ENCODE results near the gene SLC26A1.
"Not testable (repeated sequence)": the region's sequence is repeated elsewhere in the genome, so short reads cannot be mapped to it uniquely, and the experiment has no call there.

The SLC26A1 gene

GRCh38 chr4:952881-953573 is 40.2 kb downstream of the SLC26A1 start:
- no peak for DNase-seq (ENCODE audit: low spot score)

DNA sequence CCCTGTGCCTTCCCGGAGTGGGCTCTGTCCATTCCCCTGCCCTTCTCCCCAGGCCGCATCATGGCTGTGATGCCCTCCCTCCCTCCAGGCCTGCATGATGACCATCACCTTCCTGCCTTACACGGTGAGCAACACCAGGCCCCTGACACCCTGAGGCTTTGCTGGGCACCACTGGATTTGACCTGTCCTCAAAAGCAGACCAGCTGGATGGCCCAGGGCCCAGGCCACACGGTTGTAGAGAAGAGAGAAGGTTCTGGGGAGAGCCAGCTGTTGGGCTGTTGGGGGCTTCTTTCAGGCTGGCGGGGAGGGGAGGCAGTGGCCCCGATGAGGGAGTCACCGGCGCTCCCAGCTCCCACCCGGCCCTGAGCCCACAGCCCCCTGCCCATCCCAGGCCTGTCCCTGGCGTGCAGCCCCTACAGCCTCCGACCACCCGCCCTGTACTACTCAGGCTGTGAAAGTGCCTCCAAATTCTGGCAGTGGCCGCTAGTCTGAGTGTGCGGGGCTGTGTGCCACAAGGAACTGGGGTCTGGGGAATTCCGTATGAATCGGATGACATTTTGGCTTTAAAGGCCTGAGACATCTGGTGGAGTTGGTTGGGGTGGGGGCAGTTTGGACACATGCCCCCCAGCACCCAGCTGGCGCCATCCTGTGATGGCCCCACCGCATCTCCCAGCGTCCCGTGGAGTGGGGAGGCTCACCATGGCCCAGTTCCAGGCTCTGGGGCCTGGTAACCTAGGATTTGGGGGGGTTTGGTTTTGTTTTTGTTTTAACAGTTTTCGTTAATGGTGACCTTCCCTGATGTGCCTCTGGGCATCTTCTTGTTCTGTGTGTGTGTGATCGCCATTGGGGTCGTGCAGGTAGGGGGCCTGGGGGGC is 41.4 kb downstream of the SLC26A1 start:
- DNase-seq (ENCODE audit: low spot score): peak; percentile 7

DNA sequence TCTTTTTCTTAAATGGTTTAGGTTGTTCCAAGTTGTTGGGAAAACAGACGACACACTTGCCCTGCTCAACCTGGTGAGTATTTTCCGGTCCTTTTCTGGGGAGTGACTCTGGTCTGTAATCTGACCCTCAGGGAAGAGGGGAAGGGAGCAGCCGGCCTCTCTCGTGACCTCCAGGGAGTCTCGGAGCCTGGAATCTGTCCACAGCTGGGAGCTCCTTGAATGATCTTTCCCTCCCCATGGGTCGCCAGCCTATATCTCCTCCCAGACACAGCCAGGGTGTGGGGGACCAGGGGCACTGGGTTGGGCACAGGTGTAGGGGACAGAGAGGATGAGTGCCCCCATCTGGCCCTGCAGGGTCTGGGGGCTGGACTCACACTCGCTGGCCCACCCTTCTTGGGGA is 42.0 kb downstream of the SLC26A1 start:
- DNase-seq (ENCODE audit: low spot score): peak; percentile 3

- DNase-seq (ENCODE audit: low spot score): no peak
Measured at GRCh38 chr4:950136-951020, 42.8 kb downstream of the SLC26A1 start.

DNA sequence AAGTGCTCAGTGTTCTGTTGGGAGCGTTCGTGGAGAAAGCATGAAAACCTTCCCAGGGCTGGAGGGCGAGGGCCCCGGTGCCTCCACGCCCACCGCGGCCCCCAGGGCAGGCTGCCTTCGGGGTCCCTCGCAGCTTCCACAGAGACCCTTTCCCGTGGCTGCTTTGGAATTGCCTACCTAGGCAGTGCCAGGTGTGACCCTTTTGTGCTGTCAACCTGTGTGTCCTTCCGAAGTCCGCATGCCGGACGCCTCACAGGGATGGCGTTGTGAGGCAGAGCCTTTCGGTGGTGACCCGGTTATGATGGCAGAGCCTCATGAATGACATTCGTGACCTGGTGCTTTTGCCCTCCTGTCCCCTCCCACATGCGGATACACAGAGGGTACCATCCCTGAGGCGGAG is 43.5 kb downstream of the SLC26A1 start:
- no peak for DNase-seq (ENCODE audit: low spot score)

- DNase-seq (ENCODE audit: low spot score): no peak
Measured at GRCh38 chr4:948936-949300, 44.3 kb downstream of the SLC26A1 start.

- no peak for DNase-seq (ENCODE audit: low spot score)
Measured at GRCh38 chr4:948101-948935, 44.9 kb downstream of the SLC26A1 start.

- DNase-seq (ENCODE audit: low spot score): no peak
Measured at GRCh38 chr4:947491-947971, 45.7 kb downstream of the SLC26A1 start.

DNA sequence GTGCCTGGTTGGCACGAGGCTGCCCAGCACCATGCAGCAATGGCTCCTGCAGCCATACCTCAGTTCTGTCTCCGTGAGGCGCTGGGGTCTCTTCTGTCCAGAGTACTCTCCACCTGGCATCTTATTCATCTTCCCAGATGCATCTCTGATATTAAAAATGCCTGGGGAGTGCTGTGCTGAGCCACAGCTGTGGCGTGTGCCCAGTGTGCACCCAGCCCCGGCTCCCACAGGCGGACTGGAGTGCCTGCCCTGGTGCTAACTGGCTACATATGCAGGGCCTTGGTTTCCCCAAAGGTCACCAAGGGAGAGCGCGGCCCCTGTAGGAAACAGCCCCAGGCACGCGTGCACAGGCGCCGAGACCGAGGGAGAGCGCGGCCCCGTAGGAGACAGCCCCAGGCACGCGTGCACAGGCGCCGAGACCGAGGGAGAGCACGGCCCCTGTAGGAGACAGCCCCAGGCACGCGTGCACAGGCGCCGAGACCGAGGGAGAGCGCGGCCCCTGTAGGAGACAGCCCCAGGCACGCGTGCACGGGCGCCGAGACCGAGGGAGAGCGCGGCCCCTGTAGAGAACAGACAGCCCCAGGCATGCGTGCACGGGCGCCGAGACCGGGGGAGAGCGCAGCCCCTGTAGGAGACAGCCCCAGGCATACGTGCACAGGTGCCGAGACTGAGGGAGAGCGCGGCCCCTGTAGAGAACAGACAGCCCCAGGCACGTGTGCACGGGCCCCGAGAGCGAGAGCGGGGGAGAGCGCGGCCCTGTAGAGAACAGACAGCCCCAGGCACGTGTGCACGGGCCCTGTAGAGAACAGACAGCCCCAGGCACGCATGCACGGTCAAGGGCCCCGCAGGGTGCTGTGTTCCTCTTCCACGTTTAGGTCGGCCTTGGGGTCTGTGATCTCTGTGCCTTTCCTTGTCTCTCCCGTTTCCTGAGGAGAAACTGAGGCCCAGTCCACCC is 46.4 kb downstream of the SLC26A1 start:
- no peak for DNase-seq (ENCODE audit: low spot score)

DNA sequence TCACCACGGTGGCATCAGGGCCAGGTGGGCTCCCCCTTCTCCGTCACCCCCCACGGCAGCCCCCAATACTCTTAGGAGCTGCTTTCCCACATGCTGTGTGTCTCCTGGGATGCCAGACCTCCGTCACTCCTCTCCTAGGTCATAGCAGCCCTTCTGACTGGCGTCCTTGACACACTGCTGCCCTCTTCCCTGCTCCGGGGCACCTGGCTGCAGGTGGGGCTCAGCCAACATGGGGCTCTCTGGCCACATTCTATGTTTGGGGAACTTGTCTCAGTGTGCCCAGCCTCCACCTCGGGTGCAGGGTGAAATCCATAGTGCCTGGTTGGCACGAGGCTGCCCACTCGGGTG is 47.1 kb downstream of the SLC26A1 start:
- no peak for DNase-seq (ENCODE audit: low spot score)

DNA sequence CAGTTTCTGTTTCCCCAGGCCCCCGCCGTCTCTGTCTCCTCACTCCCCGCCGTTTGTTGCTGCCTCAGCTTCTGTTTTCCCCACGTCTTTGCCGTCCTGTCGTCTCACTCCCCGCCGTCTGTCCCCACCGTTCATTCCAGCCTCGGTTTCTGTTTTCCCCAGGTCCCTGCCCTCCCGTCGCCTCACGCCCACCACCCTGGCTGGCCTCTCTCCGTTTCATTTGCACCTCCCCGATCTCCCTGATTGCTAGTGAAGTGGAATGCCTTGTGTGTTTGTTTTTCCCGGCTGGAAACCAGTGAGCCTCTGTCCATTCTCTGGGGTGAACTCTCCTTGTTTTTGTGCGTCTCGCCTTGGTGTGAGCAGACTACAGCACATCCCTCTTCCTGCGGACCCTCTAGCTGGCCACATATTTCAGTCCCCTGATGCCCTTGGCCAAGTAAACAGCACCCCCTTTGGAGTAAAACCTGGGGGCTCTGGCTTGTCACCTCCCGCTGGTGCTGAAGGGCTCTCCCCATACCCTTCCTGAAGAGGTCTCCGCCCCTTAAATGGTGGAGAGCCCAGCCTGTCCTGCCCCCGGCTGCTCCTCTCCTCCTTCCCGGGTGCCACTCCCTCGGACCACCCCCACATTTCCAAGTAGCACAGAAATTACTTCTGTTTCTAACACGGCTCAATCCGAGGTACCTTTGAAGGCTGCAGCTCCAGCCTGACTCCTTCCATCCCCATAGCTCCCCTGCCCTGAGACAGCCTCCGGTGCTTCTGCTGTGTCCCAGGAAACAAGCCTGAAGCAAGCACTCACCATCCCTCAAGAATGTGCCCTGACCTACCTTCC is 47.7 kb downstream of the SLC26A1 start:
- DNase-seq (ENCODE audit: low spot score): no peak

GRCh38 chr4:939508-939907 is 53.7 kb downstream of the SLC26A1 start:
- DNase-seq (ENCODE audit: low spot score): not testable (repeated sequence)
